ENCODE measurements around the gene CALM1.

Gene CALM1

GRCh38 chr14:90409209-90409730 lies 12.4 kb downstream of the CALM1 start:
- DNase-seq (ENCODE audit: low read depth), result peak; percentile 89

DNA sequence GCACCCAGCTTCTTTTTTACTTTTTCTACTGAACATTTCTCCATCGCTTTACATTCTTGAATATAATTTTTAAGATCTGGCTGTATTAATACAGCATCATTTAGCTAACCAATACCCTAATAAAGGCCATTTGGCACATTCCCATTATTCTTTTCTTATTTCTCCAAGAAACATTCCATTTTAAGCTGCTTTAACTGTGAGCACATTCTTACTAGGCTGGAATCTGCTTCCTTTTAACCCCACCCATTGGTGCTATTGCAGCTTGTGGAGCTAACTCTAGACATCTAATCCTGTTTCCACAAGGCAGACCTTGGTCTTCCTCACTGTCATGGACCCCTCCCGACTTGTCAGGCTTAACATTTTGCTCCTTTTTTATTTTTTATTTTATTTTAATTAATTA lies 15.2 kb downstream of the CALM1 start:
- DNase-seq (ENCODE audit: low read depth), result no peak

- no peak for DNase-seq (ENCODE audit: low read depth)
These were observed 19.9 kb downstream of the CALM1 start for GRCh38 chr14:90416720-90417119.

GRCh38 chr14:90418053-90418452 lies 21.2 kb downstream of the CALM1 start:
- no peak for DNase-seq (ENCODE audit: low read depth)

DNA sequence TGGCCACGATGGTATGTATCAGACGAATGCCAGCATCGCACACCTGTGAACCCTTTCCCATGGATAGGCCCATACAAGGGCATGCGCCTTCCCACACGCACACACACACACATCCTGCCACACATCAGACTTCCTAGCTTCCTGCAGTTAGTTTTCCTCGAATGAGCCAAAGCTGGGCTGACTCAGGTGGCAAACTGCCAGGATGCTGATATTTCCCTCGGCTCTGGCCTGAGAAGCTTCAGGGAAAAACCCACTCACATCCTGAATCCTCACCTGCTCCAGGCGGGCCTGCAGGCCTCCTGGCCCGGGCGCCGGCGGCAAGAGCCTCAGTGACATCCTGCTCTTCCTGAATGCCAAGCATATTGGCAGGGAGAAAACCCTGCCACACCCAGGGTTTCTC lies 22.4 kb downstream of the CALM1 start:
- peak; percentile 65 for DNase-seq (ENCODE audit: low read depth)

DNA sequence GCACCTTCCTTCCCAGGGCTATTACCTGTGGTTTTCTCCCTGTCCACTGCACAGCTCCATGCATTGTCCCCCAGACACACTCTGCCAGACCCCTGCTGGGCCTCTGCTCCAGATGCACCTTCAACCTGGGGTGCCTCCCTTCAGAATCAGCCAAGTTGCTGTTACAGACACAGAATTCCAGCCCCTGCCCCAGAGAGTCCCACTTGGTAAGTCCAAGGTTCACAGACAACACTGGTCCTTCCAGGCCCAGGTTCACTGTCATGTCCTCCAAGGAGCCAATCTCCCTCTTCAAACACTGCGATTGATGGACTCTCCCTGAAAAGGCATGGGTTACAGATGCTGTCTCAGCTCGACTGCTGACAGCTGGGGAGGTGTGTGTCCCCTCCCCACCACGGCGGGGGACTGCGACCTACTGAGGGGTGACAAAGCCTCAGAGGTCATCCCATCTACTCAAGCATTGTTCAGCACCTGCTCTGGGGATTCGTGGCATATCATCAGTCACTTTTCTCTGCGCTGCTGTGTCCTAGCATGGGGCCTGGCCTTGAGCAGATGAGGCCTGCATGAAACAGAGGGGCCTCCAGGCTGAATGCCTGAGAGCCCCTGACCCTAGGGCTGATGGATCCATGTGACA lies 24.3 kb downstream of the CALM1 start:
- DNase-seq (ENCODE audit: low read depth), result no peak

DNA sequence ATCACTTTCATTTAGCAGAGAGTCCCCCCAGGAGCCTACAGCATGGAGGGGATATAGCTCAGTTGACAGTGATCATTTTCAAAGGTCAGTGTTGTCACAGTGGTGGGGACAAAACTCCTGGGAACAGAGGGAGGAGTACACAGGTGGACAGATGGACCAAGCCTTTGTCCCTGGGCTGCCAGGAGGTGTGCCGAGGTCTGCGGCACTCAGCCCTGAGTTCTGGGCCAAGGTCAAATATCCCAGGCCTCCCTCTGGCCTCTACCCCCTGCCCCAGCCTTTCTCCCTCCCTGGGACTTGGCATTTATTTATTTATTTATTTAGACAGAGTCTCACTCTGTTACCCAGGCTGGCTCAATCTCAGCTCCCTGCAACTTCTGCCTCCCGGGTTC lies 24.8 kb downstream of the CALM1 start:
- no peak for DNase-seq (ENCODE audit: low read depth)

GRCh38 chr14:90423166-90423565 lies 26.3 kb downstream of the CALM1 start:
- no peak for DNase-seq (ENCODE audit: low read depth)

DNA sequence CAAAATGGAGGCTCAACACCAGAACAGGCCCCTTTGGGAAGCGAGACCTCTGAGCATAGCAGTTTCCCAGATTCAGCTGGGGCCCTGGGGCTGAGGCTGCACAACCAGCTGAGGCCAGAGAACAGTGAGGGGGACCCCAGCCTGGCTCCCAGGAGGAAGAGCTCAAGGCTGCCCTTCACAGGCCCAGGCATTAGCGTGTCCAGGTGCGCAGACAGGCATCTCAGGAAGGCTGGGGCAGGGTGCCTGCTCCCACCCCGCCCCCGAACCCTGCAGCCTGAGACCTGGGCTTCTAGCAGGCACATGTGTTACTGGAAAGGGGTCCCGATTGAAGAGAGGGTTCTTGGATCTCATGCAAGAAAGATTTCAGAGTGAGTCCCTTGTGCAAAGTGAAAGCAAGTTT lies 27.2 kb downstream of the CALM1 start:
- DNase-seq (ENCODE audit: low read depth), result no peak

DNA sequence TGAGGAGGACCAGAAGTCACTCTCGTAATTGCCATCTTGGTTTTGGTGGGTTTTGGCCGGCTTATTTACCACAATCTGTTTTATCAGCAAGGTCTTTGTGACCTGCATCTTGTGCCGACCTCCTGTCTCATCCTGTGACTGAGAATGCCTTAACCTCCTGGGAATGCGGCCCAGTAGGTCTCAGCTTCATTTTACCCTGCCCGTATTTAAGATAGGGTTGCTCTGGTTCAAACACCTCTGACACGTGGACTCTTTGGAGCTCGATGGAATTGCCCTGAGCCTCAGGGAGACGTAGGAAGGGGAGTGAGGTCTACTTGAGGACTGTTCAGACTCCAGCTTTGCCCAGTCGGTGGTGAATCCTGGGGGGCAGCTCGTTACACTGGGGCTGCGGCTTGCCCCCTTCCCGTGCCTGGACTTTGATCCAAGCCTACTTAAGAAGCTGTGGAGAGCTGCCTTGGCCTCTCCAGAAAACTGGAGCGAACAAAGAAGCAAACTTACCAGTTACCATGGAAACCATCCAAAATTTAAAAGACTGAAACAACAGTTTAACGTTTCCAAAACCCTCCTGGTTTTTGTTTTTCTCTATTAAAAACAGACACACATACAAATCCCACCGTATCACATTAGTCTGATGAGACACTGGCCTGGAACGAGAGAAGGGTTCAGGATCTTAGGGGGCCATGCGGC lies 28.0 kb downstream of the CALM1 start:
- DNase-seq (ENCODE audit: low read depth), result no peak

GRCh38 chr14:90425373-90425879 lies 28.6 kb downstream of the CALM1 start:
- no peak for DNase-seq (ENCODE audit: low read depth)

DNA sequence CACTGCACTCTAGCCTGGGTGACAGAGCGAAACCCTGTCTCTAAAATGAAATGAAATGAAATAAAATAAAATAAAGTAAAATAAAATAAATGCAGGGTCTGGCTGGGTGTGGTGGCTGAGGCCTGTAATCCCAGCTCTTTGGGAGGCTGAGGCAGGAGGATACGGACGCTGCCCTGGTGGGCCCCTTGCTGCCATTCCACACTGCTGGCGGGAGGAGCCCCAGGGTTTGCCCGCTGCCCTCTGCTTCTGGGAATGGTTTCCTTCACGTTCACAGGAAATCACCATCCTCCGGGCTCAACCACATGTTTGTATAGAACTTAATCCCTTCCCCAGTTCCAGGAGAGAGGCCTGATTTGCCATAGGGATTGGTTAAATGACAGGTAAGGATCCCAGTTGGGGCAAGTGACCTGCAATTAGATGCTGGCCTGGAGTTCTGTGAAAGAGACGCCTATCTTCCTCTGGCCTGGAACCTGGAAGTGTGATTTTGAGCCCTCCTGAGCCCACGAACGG lies 29.3 kb downstream of the CALM1 start:
- DNase-seq (ENCODE audit: low read depth), result no peak

GRCh38 chr14:90426663-90427062 lies 29.8 kb downstream of the CALM1 start:
- DNase-seq (ENCODE audit: low read depth), result no peak

DNA sequence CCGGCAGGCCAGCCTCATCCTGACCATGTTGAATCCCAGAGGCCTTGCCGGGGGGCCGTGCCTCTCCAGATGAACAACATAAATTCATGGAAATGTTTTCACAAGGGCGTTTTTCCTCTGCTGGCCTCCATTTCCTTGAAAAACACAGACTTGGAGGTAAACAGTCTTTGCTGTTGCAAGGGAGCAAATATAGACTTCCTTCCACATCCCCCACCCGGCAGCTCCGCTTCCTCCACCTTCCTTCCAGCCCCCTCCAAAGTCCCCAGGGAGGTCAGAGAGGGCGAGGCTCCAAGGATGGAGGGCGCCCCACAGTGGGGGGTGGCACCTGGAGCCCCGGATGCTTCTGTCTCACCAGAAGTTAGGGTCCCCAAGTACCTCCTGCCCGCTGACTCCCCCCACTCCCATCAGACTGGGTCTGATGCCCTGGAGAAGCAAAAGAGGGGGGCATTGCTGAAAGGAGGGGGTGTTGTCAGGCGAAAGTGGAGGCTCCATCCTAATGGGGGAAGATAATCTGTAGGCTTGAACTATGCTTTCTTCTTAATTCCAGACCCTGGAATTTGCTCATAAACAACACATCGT lies 31.1 kb downstream of the CALM1 start:
- no peak for DNase-seq (ENCODE audit: low read depth)

DNA sequence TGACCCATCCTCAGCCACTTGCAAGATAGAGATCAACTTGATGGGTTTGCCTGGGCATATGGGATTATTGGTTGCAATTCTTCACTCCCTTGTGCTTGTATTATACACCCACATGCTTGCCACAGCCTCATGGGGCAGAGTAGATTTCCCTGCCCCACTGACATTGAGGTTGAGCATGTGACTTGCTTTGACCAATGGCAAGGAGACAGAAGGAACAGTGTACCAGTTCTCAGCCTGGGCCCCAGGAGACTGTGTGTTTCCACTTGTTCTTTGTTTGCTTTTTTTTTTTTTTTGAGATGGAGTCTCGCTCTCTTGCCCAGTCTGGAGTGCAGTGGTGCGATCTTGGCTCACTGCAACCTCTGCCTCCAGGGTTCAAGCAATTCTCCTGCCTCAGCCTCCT lies 31.8 kb downstream of the CALM1 start:
- no peak for DNase-seq (ENCODE audit: low read depth)

GRCh38 chr14:90429236-90429635 lies 32.4 kb downstream of the CALM1 start:
- DNase-seq (ENCODE audit: low read depth), result no peak

- no peak for DNase-seq (ENCODE audit: low read depth)
These were observed 32.9 kb downstream of the CALM1 start for GRCh38 chr14:90429754-90430153.

DNA sequence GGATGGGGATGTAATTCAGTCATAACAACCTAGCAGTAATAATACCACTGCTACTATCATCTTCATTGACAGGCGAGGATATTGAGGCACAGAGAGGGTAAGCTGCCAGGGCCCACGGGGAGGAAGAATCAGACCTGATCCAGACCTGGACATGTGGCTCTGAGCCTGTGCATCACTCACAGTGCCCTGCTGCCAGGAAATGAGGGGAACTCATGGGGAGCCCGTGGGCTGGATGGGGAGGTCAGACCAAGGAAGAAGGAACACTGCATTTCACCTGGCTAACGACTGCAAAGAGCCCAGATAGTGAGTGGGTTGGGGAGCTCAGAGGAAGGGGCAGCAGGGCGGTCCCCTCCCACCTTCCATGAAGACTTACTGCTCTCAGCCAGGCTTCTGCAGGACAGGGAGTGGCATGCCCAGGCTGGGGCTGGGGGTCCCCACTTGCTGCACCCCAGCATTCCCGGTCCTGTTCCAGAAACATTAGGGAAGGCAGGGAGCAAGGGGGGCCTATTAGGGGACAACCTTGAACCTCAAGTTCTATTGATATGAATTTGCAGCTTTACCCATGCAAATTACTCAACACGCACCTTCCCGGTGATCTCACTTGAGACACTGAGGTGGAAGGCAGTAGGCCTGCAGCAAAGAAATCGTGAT lies 37.7 kb downstream of the CALM1 start:
- DNase-seq (ENCODE audit: low read depth), result no peak

- DNase-seq (ENCODE audit: low read depth), result no peak
These were observed 42.0 kb downstream of the CALM1 start for GRCh38 chr14:90438841-90439240.

- DNase-seq (ENCODE audit: low read depth), result no peak
These were observed 43.2 kb downstream of the CALM1 start for GRCh38 chr14:90440021-90440451.

GRCh38 chr14:90440592-90440991 lies 43.8 kb downstream of the CALM1 start:
- DNase-seq (ENCODE audit: low read depth), result no peak

DNA sequence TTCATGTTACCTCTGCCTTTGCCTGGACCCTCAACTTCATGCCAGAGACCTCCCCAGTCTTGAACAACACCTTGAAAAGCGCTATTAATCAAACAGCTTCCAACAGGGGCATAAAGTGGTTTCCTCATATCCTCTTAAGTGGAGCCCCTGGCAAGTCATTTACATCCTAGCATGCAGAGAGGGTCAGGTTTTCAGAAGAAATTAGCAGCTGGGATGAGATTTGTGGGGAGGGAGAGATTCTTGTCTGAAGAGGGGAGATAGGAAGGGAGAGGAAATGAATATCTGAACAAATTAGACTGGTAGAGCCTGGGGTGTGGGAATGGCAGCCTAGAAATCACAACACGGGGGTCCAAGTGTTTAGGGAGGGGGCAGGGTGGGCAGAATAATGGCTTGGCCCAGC lies 45.6 kb downstream of the CALM1 start:
- no peak for DNase-seq (ENCODE audit: low read depth)

Data from GM04503 (cell line).